ENCODE results near the gene EMCN.

The EMCN gene

DNA sequence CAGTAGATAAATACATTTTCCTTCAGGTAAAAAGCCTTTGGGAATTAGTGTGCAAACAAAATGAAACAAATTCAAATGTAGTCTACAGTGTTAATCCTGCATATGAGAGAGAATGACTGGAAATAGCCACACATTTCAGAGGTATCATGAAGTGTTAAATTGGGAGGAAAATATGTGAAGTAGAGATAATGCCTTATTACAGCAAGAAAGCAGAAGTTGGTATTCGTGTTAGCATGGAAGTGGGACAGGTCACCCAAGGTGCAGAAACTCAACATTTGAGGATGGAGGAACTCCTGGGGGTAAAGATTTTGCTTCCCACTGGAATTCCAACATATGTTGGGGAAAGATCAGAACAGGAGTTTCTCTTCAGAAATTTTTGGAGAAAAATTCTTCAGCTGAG, 51.3 kb downstream of the EMCN start:
- no peak for DNase-seq (ENCODE audit: low spot score)
- TF ChIP-seq, protein P1, sequence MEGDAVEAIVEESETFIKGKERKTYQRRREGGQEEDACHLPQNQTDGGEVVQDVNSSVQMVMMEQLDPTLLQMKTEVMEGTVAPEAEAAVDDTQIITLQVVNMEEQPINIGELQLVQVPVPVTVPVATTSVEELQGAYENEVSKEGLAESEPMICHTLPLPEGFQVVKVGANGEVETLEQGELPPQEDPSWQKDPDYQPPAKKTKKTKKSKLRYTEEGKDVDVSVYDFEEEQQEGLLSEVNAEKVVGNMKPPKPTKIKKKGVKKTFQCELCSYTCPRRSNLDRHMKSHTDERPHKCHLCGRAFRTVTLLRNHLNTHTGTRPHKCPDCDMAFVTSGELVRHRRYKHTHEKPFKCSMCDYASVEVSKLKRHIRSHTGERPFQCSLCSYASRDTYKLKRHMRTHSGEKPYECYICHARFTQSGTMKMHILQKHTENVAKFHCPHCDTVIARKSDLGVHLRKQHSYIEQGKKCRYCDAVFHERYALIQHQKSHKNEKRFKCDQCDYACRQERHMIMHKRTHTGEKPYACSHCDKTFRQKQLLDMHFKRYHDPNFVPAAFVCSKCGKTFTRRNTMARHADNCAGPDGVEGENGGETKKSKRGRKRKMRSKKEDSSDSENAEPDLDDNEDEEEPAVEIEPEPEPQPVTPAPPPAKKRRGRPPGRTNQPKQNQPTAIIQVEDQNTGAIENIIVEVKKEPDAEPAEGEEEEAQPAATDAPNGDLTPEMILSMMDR (IDR thresholded peaks at IDR 0.05; ENCODE audit: extremely low read depth, missing control alignments) = no peak

GRCh38 chr4:100461807-100462605, 55.8 kb downstream of the EMCN start:
- TF ChIP-seq, protein P1 (IDR thresholded peaks at IDR 0.05; ENCODE audit: extremely low read depth, missing control alignments) = no peak
- no peak for DNase-seq (ENCODE audit: low spot score)

DNA sequence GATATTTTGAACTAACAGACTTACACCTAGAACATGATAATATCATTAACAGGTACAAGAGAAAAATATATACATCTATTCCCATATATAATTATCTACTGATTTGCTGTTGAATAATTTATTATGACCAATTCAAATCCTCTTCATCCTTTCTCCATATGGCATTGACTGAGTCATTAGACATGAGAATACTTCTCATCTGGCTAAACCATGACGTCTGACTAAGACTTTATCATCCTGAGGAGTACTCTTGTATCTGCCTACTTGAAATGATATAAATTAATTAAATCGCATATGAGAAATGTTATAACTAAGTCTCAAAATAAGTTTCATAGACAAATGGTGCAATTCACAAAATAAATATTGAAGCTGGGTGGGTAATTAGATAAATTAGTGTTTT, 67.4 kb downstream of the EMCN start:
- TF ChIP-seq, protein P1 (IDR thresholded peaks at IDR 0.05; ENCODE audit: extremely low read depth, missing control alignments) = no peak
- no peak for DNase-seq (ENCODE audit: low spot score)

DNA sequence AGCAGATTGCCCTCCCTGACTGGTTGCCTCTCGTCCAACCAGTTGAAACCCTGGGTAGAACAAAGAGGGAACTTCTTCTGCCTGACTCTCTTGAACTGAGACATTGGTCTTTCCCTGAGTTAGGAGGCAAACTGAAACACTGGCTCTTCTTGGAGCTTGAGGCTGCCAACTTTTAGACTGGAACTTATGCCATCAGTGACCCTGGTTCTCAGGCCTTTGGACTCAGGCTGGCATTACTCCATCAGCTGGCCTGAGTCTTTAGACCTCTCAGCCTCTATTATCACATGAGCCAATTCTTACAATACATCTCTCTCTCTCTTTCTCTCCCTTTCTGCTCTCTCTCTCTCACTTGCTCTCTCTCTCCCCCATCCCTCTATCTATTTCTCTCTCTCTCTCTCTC, 86.4 kb downstream of the EMCN start:
- no peak for DNase-seq (ENCODE audit: low spot score)

DNA sequence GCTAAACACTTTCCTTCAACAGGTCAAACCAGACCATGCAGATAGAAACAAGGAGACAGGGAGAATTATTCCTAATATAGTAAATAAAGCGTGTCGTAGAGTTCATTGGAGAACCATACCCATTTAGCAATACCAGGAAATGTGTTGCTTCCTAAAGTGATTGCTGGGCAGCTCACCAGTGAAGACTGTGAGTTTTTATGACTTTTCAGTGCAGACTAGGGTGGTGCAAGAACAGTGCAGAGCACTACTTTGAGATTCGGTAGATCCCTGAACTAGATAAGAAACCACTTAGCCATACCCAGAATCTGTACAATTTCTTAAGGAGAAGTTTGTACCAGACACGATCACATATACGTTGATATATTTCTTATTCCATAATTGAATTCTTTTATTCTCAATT, 87.4 kb downstream of the EMCN start:
- TF ChIP-seq, protein P1 (IDR thresholded peaks at IDR 0.05; ENCODE audit: extremely low read depth, missing control alignments) = no peak
- no peak for DNase-seq (ENCODE audit: low spot score)

More for the DNA sequence above, 86.4 kb downstream of the EMCN start:
- TF ChIP-seq, protein P1 (IDR thresholded peaks at IDR 0.05; ENCODE audit: extremely low read depth, missing control alignments) = no peak

DNA sequence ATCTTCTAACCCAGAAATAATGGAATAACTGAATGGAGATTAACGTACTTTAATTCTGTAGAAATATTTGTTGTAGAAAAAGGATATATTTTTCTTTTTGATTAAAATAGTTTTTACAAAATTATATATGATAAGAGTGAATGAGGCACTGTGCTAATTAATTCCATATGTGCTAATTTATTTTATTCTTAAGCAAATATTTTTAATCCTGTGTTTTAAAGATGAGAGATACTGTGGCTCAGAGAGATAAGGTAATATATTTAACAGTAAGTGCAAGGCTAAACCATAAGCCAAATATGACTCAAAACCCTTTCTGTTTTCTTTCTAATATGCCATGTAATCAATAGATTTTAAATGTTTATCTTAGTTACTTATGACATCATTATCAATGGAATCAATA, 88.2 kb downstream of the EMCN start:
- TF ChIP-seq, protein P1 (IDR thresholded peaks at IDR 0.05; ENCODE audit: extremely low read depth, missing control alignments) = no peak
- DNase-seq (ENCODE audit: low spot score) = no peak

- TF ChIP-seq, protein P1 (IDR thresholded peaks at IDR 0.05; ENCODE audit: extremely low read depth, missing control alignments) = no peak
- DNase-seq (ENCODE audit: low spot score) = no peak
Measured at GRCh38 chr4:100428051-100428450, 89.8 kb downstream of the EMCN start.

Measured in GM20000 (cell line).